Uterus (tissue), 2 donors: ENCODE measurements around the gene RAI1.

ENCODE experiments used
- CTCF ChIP-seq, 4 experiments: fragments of 200-600 bp in 2 of 4; fragments of 450-650 bp in 2 of 4; sonication (generic) in 2 of 4; IDR thresholded peaks; one replicate each; pipeline ENCODE4 v1.5.1; 2016 to 2019; ENCODE audit warnings: antibody characterized with exemption in 4 of 4, mild to moderate bottlenecking in 2 of 4, moderate library complexity in 1 of 4
- POLR2A ChIP-seq, 2 donors: fragments of 450-650 bp; IDR thresholded peaks; one replicate each; pipeline ENCODE4 v1.6.1; 2016; ENCODE audit warnings: antibody characterized with exemption in 2 of 2, mild to moderate bottlenecking in 1 of 2, moderate library complexity in 1 of 2

GRCh38 chr17:17851103-17852002 lies 170.1 kb downstream of the RAI1 start:
- TF ChIP-seq CTCF (IDR thresholded peaks at IDR 0.05) (no peak), POLR2A (IDR thresholded peaks at IDR 0.05) (no peak)
